ENCODE results near the gene ROBO1.

Gene ROBO1

DNA sequence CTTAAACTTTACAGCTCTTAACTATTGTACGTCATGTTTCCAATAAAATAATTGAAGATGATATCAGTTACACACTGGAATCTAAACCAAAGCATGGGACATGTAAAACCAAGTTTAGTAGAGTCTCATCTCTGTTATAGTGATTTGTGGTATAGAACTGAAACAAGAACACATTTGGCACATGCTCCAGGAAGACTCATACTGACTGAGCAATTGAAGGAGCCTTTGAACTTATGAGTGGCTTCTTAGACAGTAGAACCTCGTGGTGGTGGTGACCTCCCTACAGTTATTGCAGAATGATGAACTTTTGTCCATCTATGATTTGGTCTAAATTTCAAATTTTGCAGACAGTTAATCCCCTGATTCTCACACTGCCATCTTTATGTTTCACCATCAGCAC lies 729.7 kb downstream of the ROBO1 start:
- Histone ChIP-seq H3F3A (ENCODE audit: insufficient read depth, low read length) (no peaks in the 10 kb centered on the region), H2AFZ (ENCODE audit: low read length) (no peak overlapping the region), H4K20me1 (ENCODE audit: insufficient read depth, low read length) (no peaks in the 10 kb centered on the region), H3K4me3 (ENCODE audit: low read length) (no peak overlapping the region), H3K79me2 (ENCODE audit: low read length) (no peaks in the 10 kb centered on the region), H3K27ac (ENCODE audit: low read length) (no peak overlapping the region), H3K4me1 (ENCODE audit: low read length) (no peaks in the 10 kb centered on the region), H3K4me2 (ENCODE audit: low read depth, low read length) (no peak overlapping the region), H3K36me3 (replicated peaks; ENCODE audit: insufficient read depth, low read length) (no peaks in the 10 kb centered on the region), H3K9ac (ENCODE audit: low read length) (no peak overlapping the region), H3K9me3 (replicated peaks; ENCODE audit: insufficient read depth, low read length) (no peaks in the 10 kb centered on the region), H3K27me3 (replicated peaks; ENCODE audit: insufficient read depth, low read length) (no peaks in the 10 kb centered on the region), H3K9me2 (replicated peaks; ENCODE audit: insufficient read depth, low read length) (no peaks in the 10 kb centered on the region)
- TF ChIP-seq EZH2phosphoT487 (IDR thresholded peaks at IDR 0.05; ENCODE audit: low read length) (no peak), EZH2 (optimal IDR thresholded peaks at IDR 0.05; ENCODE audit: low read depth, low read length) (no peak)
- TF ChIP-seq, protein P1, sequence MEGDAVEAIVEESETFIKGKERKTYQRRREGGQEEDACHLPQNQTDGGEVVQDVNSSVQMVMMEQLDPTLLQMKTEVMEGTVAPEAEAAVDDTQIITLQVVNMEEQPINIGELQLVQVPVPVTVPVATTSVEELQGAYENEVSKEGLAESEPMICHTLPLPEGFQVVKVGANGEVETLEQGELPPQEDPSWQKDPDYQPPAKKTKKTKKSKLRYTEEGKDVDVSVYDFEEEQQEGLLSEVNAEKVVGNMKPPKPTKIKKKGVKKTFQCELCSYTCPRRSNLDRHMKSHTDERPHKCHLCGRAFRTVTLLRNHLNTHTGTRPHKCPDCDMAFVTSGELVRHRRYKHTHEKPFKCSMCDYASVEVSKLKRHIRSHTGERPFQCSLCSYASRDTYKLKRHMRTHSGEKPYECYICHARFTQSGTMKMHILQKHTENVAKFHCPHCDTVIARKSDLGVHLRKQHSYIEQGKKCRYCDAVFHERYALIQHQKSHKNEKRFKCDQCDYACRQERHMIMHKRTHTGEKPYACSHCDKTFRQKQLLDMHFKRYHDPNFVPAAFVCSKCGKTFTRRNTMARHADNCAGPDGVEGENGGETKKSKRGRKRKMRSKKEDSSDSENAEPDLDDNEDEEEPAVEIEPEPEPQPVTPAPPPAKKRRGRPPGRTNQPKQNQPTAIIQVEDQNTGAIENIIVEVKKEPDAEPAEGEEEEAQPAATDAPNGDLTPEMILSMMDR (IDR thresholded peaks at IDR 0.05; ENCODE audit: low read length), result no peak
- no peak for DNase-seq

DNA sequence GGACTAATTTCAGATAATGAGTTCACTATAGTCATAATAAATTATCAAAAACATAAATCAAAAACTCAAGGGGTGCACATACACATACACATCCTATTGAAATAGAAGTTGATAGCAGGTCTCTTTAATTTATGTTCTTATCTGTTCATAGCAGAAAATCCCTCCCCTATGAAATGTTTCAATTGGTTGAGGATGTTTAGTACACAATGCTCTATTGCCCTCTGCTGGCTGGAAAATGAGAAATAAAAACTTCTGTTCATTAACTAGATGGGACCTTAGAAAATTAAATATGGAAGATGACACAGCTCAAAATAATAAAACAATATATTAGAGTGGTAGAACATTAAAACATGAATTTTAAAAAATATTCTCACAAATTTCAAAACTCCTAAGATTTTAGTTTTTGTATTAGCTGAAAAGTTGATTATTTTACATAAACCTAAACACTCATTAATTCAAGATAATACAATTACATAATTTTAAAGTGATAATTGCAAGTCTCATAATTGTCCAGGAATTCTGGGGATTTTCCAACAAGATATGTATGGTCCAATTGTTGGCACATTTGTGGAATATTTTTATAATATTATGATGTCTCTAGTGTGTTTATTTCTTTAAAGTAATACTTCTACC lies 735.0 kb downstream of the ROBO1 start:
- no peak overlapping the region for H3K27ac ChIP-seq (ENCODE audit: low read length)
- H3K9me3 ChIP-seq (replicated peaks; ENCODE audit: insufficient read depth, low read length), result no peaks in the 10 kb centered on the region
- no peak overlapping the region for H2AFZ ChIP-seq (ENCODE audit: low read length)
- no peaks in the 10 kb centered on the region for H4K20me1 ChIP-seq (ENCODE audit: insufficient read depth, low read length)
- no peaks in the 10 kb centered on the region for H3K4me1 ChIP-seq (ENCODE audit: low read length)
- no peak overlapping the region for H3K4me2 ChIP-seq (ENCODE audit: low read depth, low read length)
- no peaks in the 10 kb centered on the region for H3K9me2 ChIP-seq (replicated peaks; ENCODE audit: insufficient read depth, low read length)
- TF ChIP-seq, protein P1 (IDR thresholded peaks at IDR 0.05; ENCODE audit: low read length), result peak; percentile 64
- TF ChIP-seq EZH2 (optimal IDR thresholded peaks at IDR 0.05; ENCODE audit: low read depth, low read length), result no peak
- H3F3A ChIP-seq (ENCODE audit: insufficient read depth, low read length), result no peaks in the 10 kb centered on the region
- H3K36me3 ChIP-seq (replicated peaks; ENCODE audit: insufficient read depth, low read length), result no peaks in the 10 kb centered on the region
- peak; percentile 67 for DNase-seq
- no peak overlapping the region for H3K9ac ChIP-seq (ENCODE audit: low read length)
- H3K79me2 ChIP-seq (ENCODE audit: low read length), result no peaks in the 10 kb centered on the region
- no peak overlapping the region for H3K4me3 ChIP-seq (ENCODE audit: low read length)
- H3K27me3 ChIP-seq (replicated peaks; ENCODE audit: insufficient read depth, low read length), result no peaks in the 10 kb centered on the region

DNA sequence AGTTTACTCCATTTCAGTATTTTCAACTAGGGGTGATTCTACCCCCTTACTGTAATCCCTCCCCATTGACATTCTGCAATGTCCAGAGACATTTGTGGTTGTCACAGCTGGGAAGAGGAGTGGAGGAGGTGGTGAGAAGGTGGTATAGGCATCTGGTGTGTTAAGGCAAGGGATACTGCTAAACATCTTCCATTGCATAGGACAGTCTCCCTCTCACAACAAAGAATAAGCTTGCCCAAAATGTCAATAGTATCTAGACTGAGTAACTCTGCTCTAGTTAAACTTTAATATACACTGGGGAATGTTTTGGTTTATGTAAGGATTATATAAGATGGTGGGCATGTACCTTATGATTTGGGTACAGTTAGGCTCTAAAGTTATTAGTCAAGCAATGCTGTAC lies 737.6 kb downstream of the ROBO1 start:
- no peak overlapping the region for H2AFZ ChIP-seq (ENCODE audit: low read length)
- no peaks in the 10 kb centered on the region for H3K4me1 ChIP-seq (ENCODE audit: low read length)
- no peaks in the 10 kb centered on the region for H3K36me3 ChIP-seq (replicated peaks; ENCODE audit: insufficient read depth, low read length)
- no peak overlapping the region for H3K9ac ChIP-seq (ENCODE audit: low read length)
- H3K27me3 ChIP-seq (replicated peaks; ENCODE audit: insufficient read depth, low read length), result no peaks in the 10 kb centered on the region
- H3K79me2 ChIP-seq (ENCODE audit: low read length), result no peaks in the 10 kb centered on the region
- no peaks in the 10 kb centered on the region for H3F3A ChIP-seq (ENCODE audit: insufficient read depth, low read length)
- H4K20me1 ChIP-seq (ENCODE audit: insufficient read depth, low read length), result no peaks in the 10 kb centered on the region
- no peaks in the 10 kb centered on the region for H3K9me2 ChIP-seq (replicated peaks; ENCODE audit: insufficient read depth, low read length)
- H3K4me3 ChIP-seq (ENCODE audit: low read length), result no peak overlapping the region
- H3K9me3 ChIP-seq (replicated peaks; ENCODE audit: insufficient read depth, low read length), result no peaks in the 10 kb centered on the region
- no peak overlapping the region for H3K4me2 ChIP-seq (ENCODE audit: low read depth, low read length)
- no peak for TF ChIP-seq EZH2 (optimal IDR thresholded peaks at IDR 0.05; ENCODE audit: low read depth, low read length)
- TF ChIP-seq, protein P1 (IDR thresholded peaks at IDR 0.05; ENCODE audit: low read length), result no peak
- no peak for DNase-seq
- H3K27ac ChIP-seq (ENCODE audit: low read length), result no peak overlapping the region

Data from MM.1S (cell line).